RPMI7951 (cell line): Measurements from ENCODE around the gene IFIT1B. TPM values are rescaled to one million over a fixed set of nuclear protein-coding genes. Genes with fewer than 3 reads are reported as not detected.
A peak's percentile ranks its signal among the peaks of the same experiment; 100 is the strongest.
"Not testable (repeated sequence)": the region's sequence is repeated elsewhere in the genome, so short reads cannot be mapped to it uniquely, and the experiment has no call there.

Experiments
- DNase-seq: peaks from one replicate; pipeline ENCODE4 v3.0.0-alpha.2; 2012; ENCODE audit warnings: low read depth
- total RNA-seq: library from RNA; depleted of rRNA; stranded (reverse); fragments of >200 nt; shearing (Covaris generic); gene quantifications from 2 replicates; pipeline ENCODE4 v1.2.3, GENCODE V29; 2014; rRNA removed

The IFIT1B gene
- total RNA-seq = not detected in 2 replicates

- no peak for DNase-seq
Observed at GRCh38 chr10:89377705-89378637, at the start of gene IFIT1B. TSS of gene IFIT1B (plus strand) at chr10:89378056. CDS start at chr10:89378136, 80 bp downstream.

- DNase-seq = no peak
Observed at GRCh38 chr10:89329151-89329550, 48.7 kb upstream of the IFIT1B start.

GRCh38 chr10:89330014-89330413 is 47.8 kb upstream of the IFIT1B start:
- peak; percentile 55 for DNase-seq

GRCh38 chr10:89330537-89331212 is 47.2 kb upstream of the IFIT1B start:
- no peak for DNase-seq

GRCh38 chr10:89331487-89332122 is 46.3 kb upstream of the IFIT1B start:
- not testable (repeated sequence) for DNase-seq

GRCh38 chr10:89332123-89332633 is 45.7 kb upstream of the IFIT1B start:
- peak; percentile 72 for DNase-seq

- no peak for DNase-seq
Observed at GRCh38 chr10:89335226-89335625, 42.6 kb upstream of the IFIT1B start.

- no peak for DNase-seq
Observed at GRCh38 chr10:89336241-89336640, 41.6 kb upstream of the IFIT1B start.

GRCh38 chr10:89337484-89337883 is 40.4 kb upstream of the IFIT1B start:
- DNase-seq = peak; percentile 54

GRCh38 chr10:89338713-89339112 is 39.1 kb upstream of the IFIT1B start:
- DNase-seq = no peak

- DNase-seq = no peak
Observed at GRCh38 chr10:89339875-89340274, 38.0 kb upstream of the IFIT1B start.

GRCh38 chr10:89341649-89342048 is 36.2 kb upstream of the IFIT1B start:
- no peak for DNase-seq

GRCh38 chr10:89342206-89342958 is 35.5 kb upstream of the IFIT1B start:
- DNase-seq = peak; percentile 84

GRCh38 chr10:89343089-89343767 is 34.6 kb upstream of the IFIT1B start:
- DNase-seq = no peak

GRCh38 chr10:89344156-89344555 is 33.7 kb upstream of the IFIT1B start:
- no peak for DNase-seq

GRCh38 chr10:89345367-89346000 is 32.4 kb upstream of the IFIT1B start:
- DNase-seq = no peak

GRCh38 chr10:89346405-89347254 is 31.2 kb upstream of the IFIT1B start:
- no peak for DNase-seq

- DNase-seq = no peak
Observed at GRCh38 chr10:89347701-89348457, 30.0 kb upstream of the IFIT1B start.

- no peak for DNase-seq
Observed at GRCh38 chr10:89348481-89348880, 29.4 kb upstream of the IFIT1B start.
